NCI-H1417 treated with DMSO at 0.1 percent for 48 hours (cell line): ENCODE data around the gene DCD.
"Not testable (repeated sequence)": the region's sequence is repeated elsewhere in the genome, so short reads cannot be mapped to it uniquely, and the experiment has no call there.

Experiments used
- DNase-seq: peaks from one replicate; lab custom pipeline; 2025; lab: John Stamatoyannopoulos, UW

Gene DCD

GRCh38 chr12:54653025-54653424, 4.9 kb upstream of the DCD start:
- no peak for DNase-seq

GRCh38 chr12:54650889-54651288, 2.7 kb upstream of the DCD start:
- DNase-seq = no peak

GRCh38 chr12:54650409-54650808, 2.2 kb upstream of the DCD start:
- DNase-seq = no peak

- no peak for DNase-seq
Observed at GRCh38 chr12:54649825-54650224, 1.7 kb upstream of the DCD start.

GRCh38 chr12:54641554-54641953, 6.6 kb downstream of the DCD start:
- no peak for DNase-seq

GRCh38 chr12:54641089-54641488, 7.1 kb downstream of the DCD start:
- no peak for DNase-seq

- DNase-seq = not testable (repeated sequence)
Observed at GRCh38 chr12:54639112-54639511, 9.1 kb downstream of the DCD start.

GRCh38 chr12:54634795-54635194, 13.4 kb downstream of the DCD start, which contains the start of gene LACRT:
TSS of gene LACRT (minus strand) at chr12:54634895. CDS start at chr12:54634841, 54 bp downstream.
- no peak for DNase-seq

- DNase-seq = no peak
Observed at GRCh38 chr12:54631988-54632728, 16.0 kb downstream of the DCD start.

GRCh38 chr12:54631551-54631950, 16.6 kb downstream of the DCD start:
- no peak for DNase-seq

GRCh38 chr12:54629925-54630324, 18.2 kb downstream of the DCD start:
- DNase-seq = no peak

- no peak for DNase-seq
Observed at GRCh38 chr12:54628186-54628846, 19.8 kb downstream of the DCD start.

- DNase-seq = no peak
Observed at GRCh38 chr12:54627304-54627703, 20.9 kb downstream of the DCD start.

- DNase-seq = no peak
Observed at GRCh38 chr12:54625598-54625997, 22.6 kb downstream of the DCD start.

- DNase-seq = no peak
Observed at GRCh38 chr12:54624315-54625279, 23.6 kb downstream of the DCD start.

GRCh38 chr12:54622463-54623183, 25.5 kb downstream of the DCD start:
- DNase-seq = no peak

GRCh38 chr12:54616933-54617680, 31.1 kb downstream of the DCD start:
- DNase-seq = no peak

- DNase-seq = no peak
Observed at GRCh38 chr12:54612225-54612750, 35.9 kb downstream of the DCD start.

- DNase-seq = no peak
Observed at GRCh38 chr12:54611715-54612149, 36.4 kb downstream of the DCD start.

- DNase-seq = no peak
Observed at GRCh38 chr12:54608769-54609168, 39.4 kb downstream of the DCD start.

GRCh38 chr12:54608156-54608555, 40.0 kb downstream of the DCD start:
- no peak for DNase-seq
